Measurements from ENCODE around the gene SCGB1A1.
"Not testable (repeated sequence)": the region's sequence is repeated elsewhere in the genome, so short reads cannot be mapped to it uniquely, and the experiment has no call there.

DNA sequence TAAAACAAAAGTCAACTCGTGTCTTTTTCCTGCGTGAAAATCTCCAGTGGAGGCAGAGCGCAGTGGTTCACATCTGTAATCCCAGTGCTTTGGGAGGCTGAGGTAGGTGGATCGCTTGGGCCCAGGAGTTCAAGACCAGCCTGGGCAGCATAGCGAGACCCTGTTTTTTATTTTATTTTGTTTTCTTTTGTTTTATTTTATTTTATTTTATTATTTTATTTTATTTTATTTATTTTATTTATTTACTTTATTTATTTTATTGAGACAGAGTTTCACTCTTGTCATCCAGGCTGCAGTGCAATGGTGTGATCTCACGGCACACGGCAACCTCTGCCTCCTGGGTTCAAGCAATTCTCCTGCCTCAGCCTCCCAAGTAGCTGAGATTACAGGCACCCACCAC is 31.1 kb downstream of the SCGB1A1 start:
- not testable (repeated sequence) for TF ChIP-seq TCF12 (IDR thresholded peaks at IDR 0.05); FOXM1 (IDR thresholded peaks at IDR 0.05; ENCODE audit: low read depth)

Measured in SK-N-SH (cell line).